OCI-LY3 (cell line): ENCODE data around the gene AFMID.

Source experiments
- H2AFZ ChIP-seq: fragments of 200-600, 300-600 bp; shearing (Covaris generic); 2 replicates; pipeline ENCODE4 v1.6.0; 2014; ENCODE audit warnings: antibody characterized with exemption, low read depth, low read length
- H3K27ac ChIP-seq: fragments of 200-600, 300-600 bp; sonication (generic); 2 replicates; pipeline ENCODE4 v1.5.1; 2014; ENCODE audit warnings: mild to moderate bottlenecking, low read length, moderate library complexity, mixed read lengths
- H3K27me3 ChIP-seq: fragments of 200-600, 300-600 bp; sonication (generic); 2 replicates; pipeline ENCODE4 v1.6.1; 2014; ENCODE audit warnings: low read depth, low read length, mixed read lengths
- H3K36me3 ChIP-seq: fragments of 200-600, 300-600 bp; sonication (generic); replicated peaks from 2 replicates; pipeline ENCODE3; 2014; ENCODE audit warnings: low read depth, low read length, mixed read lengths
- H3K4me1 ChIP-seq: fragments of 300-600, 200-600 bp; sonication (generic); 2 replicates; pipeline ENCODE4 v1.6.1; 2014; ENCODE audit warnings: low read length, mixed read lengths
- H3K4me2 ChIP-seq: fragments of 200-600, 300-600 bp; sonication (generic); 2 replicates; pipeline ENCODE4 v1.6.1; 2014; ENCODE audit warnings: low read length, mixed read lengths
- H3K4me3 ChIP-seq: fragments of 300-600, 200-600 bp; sonication (generic); 2 replicates; pipeline ENCODE4 v1.5.1; 2014; ENCODE audit warnings: antibody characterized with exemption, mild to moderate bottlenecking, low read length, moderate library complexity
- H3K79me2 ChIP-seq: fragments of 300-600, 200-600 bp; shearing (Covaris generic); 2 replicates; pipeline ENCODE4 v1.6.1; 2014; ENCODE audit warnings: mild to moderate bottlenecking, low read length, mixed read lengths
- H3K9ac ChIP-seq: fragments of 300-600, 200-600 bp; shearing (Covaris generic); 2 replicates; pipeline ENCODE4 v1.6.0; 2014; ENCODE audit warnings: mild to moderate bottlenecking, low read length, moderate library complexity
- H3K9me3 ChIP-seq: fragments of 200-600, 300-600 bp; shearing (Covaris generic); 2 replicates; pipeline ENCODE4 v1.6.1; 2014; ENCODE audit warnings: low read length, mixed read lengths; ENCODE audit not compliant: insufficient read depth
- H4K20me1 ChIP-seq: fragments of 200-600, 300-600 bp; sonication (generic); 2 replicates; pipeline ENCODE4 v1.6.1; 2016; ENCODE audit warnings: low read length, mixed read lengths; ENCODE audit not compliant: insufficient read depth
- CTCF ChIP-seq: fragments of 200-600, 300-600 bp; sonication (generic); IDR thresholded peaks from 2 replicates; pipeline ENCODE4 v1.5.1; 2014; ENCODE audit warnings: antibody characterized with exemption, low read length, low read depth
- EZH2phosphoT487 ChIP-seq: fragments of 200-600 bp; shearing (Covaris generic); IDR thresholded peaks from 2 replicates; pipeline ENCODE4 v1.6.1; 2018; ENCODE audit warnings: antibody characterized with exemption, mixed run types, low read depth

AFMID gene

DNA sequence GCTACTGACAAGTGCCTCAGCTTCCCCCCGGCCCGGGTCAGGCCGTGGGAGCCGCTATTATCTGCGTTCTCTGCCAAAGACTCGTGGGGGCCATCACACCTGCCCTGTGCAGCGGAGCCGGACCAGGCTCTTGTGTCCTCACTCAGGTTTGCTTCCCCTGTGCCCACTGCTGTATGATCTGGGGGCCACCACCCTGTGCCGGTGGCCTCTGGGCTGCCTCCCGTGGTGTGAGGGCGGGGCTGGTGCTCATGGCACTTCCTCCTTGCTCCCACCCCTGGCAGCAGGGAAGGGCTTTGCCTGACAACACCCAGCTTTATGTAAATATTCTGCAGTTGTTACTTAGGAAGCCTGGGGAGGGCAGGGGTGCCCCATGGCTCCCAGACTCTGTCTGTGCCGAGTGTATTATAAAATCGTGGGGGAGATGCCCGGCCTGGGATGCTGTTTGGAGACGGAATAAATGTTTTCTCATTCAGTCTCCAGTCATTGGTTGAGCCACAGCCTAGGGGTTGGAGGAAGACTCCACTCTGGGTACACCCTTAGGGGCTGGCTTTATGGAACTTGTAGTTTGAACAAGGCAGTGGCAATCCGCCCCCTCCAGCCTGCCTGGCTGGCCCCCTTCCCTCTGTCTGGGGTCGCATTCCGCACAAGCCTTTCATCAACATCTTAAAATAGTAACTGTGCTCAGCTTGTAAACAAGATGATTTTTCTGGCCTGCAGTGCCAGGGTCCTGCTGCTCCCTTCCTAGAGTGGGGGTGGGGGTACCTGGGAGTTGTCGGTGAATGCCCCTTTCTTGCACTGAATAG lies 14.7 kb upstream of the AFMID start:
- TF ChIP-seq CTCF (no peak), EZH2phosphoT487 (no peak)
- Histone ChIP-seq H2AFZ (no peak overlapping the region), H3K27ac (peak overlapping the region; percentile 96)

DNA sequence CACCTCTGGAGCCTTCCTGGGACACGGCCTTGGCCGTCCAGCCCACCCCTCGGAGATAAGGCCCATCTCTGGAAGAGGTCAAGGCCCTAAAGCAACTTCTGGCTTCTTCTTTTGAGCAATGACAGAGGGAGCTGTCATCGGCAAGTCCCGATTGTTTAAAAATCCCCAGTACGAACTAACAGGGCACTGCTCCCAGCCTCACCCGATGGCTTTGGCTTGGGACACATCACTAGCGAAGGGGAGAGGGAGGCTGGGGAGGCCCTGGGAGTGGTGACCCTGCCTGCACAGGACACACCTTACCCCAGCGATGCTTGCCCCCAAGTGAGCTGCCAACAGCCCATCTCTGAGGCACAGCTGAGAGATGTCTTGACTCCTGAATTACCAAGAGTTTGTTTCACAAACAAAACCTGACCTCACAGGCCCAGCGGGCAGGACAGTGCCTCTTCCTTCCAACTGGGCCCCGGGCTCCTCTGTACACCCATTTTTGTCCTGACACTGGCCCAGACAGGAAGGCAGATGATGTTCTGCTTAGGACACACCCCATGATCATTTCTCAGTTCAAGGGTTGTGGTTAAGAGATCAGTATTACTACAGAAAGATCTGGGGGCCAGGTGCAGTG lies 14.0 kb upstream of the AFMID start:
- Histone ChIP-seq H3K27me3 (no peaks in the 10 kb centered on the region), H2AFZ (no peak overlapping the region), H4K20me1 (peaks cover 22% of the 10 kb centered on the region; the same call in 1 of the 2 replicates), H3K4me2 (peak overlapping the region; percentile 99), H3K4me1 (peaks cover 75% of the 10 kb centered on the region), H3K9me3 (no peaks in the 10 kb centered on the region), H3K9ac (peak overlapping the region; percentile 65), H3K4me3 (peak overlapping the region; percentile 99), H3K27ac (peak overlapping the region; percentile 96), H3K36me3 (peaks cover 65% of the 10 kb centered on the region), H3K79me2 (peaks cover 50% of the 10 kb centered on the region)
- TF ChIP-seq CTCF (no peak), EZH2phosphoT487 (no peak)

More for the DNA sequence above, 14.7 kb upstream of the AFMID start:
- Histone ChIP-seq H4K20me1 (peaks cover 22% of the 10 kb centered on the region; the same call in 1 of the 2 replicates), H3K9ac (peak overlapping the region; percentile 65), H3K4me3 (peak overlapping the region; percentile 99), H3K27me3 (no peaks in the 10 kb centered on the region), H3K36me3 (peaks cover 63% of the 10 kb centered on the region), H3K9me3 (no peaks in the 10 kb centered on the region), H3K4me2 (peak overlapping the region; percentile 99), H3K79me2 (peaks cover 55% of the 10 kb centered on the region), H3K4me1 (peaks cover 75% of the 10 kb centered on the region)

DNA sequence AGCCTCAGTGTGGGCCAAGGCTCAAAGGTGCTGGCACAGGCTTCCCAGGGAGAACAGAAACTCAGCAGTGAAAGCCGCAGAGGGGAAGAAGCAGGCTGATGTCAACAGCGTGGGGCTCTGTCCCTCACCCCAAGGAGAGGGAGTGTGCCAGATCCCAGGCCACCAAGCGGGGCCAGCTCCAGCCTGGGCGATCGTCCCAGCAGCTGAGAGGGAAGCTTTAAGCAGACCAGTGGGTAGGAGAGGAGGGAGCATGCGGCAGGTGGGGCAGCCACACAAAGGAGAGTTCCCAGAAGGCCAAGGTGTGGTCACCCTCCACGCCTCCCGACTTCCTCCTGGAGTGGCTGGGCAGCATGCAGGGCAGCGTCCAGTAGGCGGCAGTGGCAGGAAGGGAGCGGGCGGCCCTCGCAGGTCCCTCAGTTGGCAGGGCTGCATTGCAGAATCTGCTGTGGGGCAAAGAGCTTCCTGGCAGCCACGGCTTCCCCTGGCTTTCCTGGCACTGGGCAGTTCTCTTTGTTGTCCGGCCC lies 12.8 kb upstream of the AFMID start:
- H3K4me2 ChIP-seq, result peak overlapping the region; percentile 99
- no peaks in the 10 kb centered on the region for H3K9me3 ChIP-seq
- H3K36me3 ChIP-seq, result peaks cover 73% of the 10 kb centered on the region
- peak overlapping the region; percentile 96 for H3K27ac ChIP-seq
- H3K9ac ChIP-seq, result peak overlapping the region; percentile 65
- peaks cover 21% of the 10 kb centered on the region; the same call in 1 of the 2 replicates for H4K20me1 ChIP-seq
- no peaks in the 10 kb centered on the region for H3K27me3 ChIP-seq
- H3K4me1 ChIP-seq, result peaks cover 75% of the 10 kb centered on the region
- no peak overlapping the region for H2AFZ ChIP-seq
- H3K79me2 ChIP-seq, result peaks cover 38% of the 10 kb centered on the region
- peak overlapping the region; percentile 6 for H3K4me3 ChIP-seq
- TF ChIP-seq CTCF, result peak; percentile 7; the same call in 1 of the 2 replicates
- no peak for TF ChIP-seq EZH2phosphoT487
